Heart left ventricle (tissue), 16 donors: ENCODE results near the gene CCSER1. TPM values are rescaled to one million over a fixed set of nuclear protein-coding genes. Genes with fewer than 3 reads are reported as not detected.

ENCODE experiments used
- ATAC-seq, 4 donors: fragments of 200-7000 bp; cut with Tn5 transposase; one replicate each; pipeline ENCODE4 v1.9.1; 2020 to 2022; ENCODE audit warnings: moderate library complexity in 4 of 4, mild to moderate bottlenecking in 3 of 4, moderate number of reproducible peaks in 1 of 4
- DNase-seq, 5 donors: peaks; one replicate each; pipeline ENCODE4 v3.0.0-alpha.2; 2020
- H3K27ac ChIP-seq, 12 donors: fragments of 200-600 bp; sonication (generic) in 4 of 12; one replicate each; pipeline versions ENCODE4 v1.5.0 to v1.8.0; 2016 to 2022; ENCODE audit warnings: mild to moderate bottlenecking in 2 of 12
- H3K27me3 ChIP-seq, 9 donors: fragments of 200-600 bp; sonication (generic) in 2 of 9; one replicate each; pipeline versions ENCODE4 v1.5.1 to v1.8.0; 2016 to 2022; ENCODE audit warnings: mild to moderate bottlenecking in 3 of 9
- H3K36me3 ChIP-seq, 9 donors: fragments of 200-600 bp; sonication (generic) in 2 of 9; one replicate each; pipeline versions ENCODE4 v1.5.0 to v1.8.0; 2018 to 2022; ENCODE audit warnings: mild to moderate bottlenecking in 2 of 9
- H3K4me1 ChIP-seq, 12 donors: fragments of 200-600 bp; sonication (generic) in 4 of 12; one replicate each; pipeline versions ENCODE4 v1.5.0 to v1.8.0; 2016 to 2022; ENCODE audit warnings: mild to moderate bottlenecking in 3 of 12
- H3K4me3 ChIP-seq, 12 donors: fragments of 200-600 bp; sonication (generic) in 4 of 12; one replicate each; pipeline versions ENCODE4 v1.5.0 to v1.8.0; 2017 to 2022; ENCODE audit warnings: mild to moderate bottlenecking in 9 of 12, moderate library complexity in 4 of 12
- H3K9me3 ChIP-seq, 12 donors: fragments of 200-600 bp; sonication (generic) in 4 of 12; one replicate each; pipeline versions ENCODE4 v1.5.0 to v1.8.0; 2016 to 2022; ENCODE audit warnings: mild to moderate bottlenecking in 1 of 12
- CTCF ChIP-seq, 12 donors: fragments of 200-600 bp; sonication (generic) in 4 of 12; IDR thresholded peaks; one replicate each; pipeline versions ENCODE4 v1.5.0 to v1.8.0; 2018 to 2022; ENCODE audit warnings: antibody characterized with exemption in 12 of 12, mild to moderate bottlenecking in 5 of 12
- POLR2A ChIP-seq, 2 donors: fragments of 450-650 bp; IDR thresholded peaks; one replicate each; pipeline ENCODE4 v1.6.1; 2017; ENCODE audit warnings: antibody characterized with exemption in 2 of 2, mild to moderate bottlenecking in 2 of 2, moderate library complexity in 2 of 2
- WGBS, 4 donors: extraction: QIAGEN DNeasy Blood & Tissue Kit in 2 of 4; methylation state at CpG; one replicate each; pipeline versions ENCODE4 v1.1.5 to v1.1.7; 2013 to 2018; 5-methylcytosine and 5-hydroxymethylcytosine counted together
- intact Hi-C, 10 donors: fragments of 100-400 bp; cut with DNase I; formaldehyde crosslinking; loops; one replicate each; pipeline versions ENCODE4 v1.11.1 to v1.14.2; 2022
- polyA plus RNA-seq, 2 donors: library from polyadenylated mRNA; stranded (reverse); fragments of 200-250 nt; gene quantifications; one replicate each; pipeline ENCODE4 v1.2.3, GENCODE V29; 2013
- total RNA-seq, 9 donors: library from RNA; depleted of rRNA in 2 of 9; stranded (reverse); fragments of >200 nt in 2 of 9; fragmentation: NEBNext Ultra II Directional in 3 of 9; extraction: Animal tissue kit (Norgen Biotek cat#: 25700) in 3 of 9; gene quantifications; one replicate each; pipeline versions ENCODE4 v1.1.0 to v1.2.4, GENCODE V29; 2016 to 2023
- donor health status: ischemic (EF 13 %, LVEDD 7.1; RV severe dilation, severe dysfunction).
- donor health status: healthy with polysubstance abuse.
- donor health status: DM: no; HTN: yes; CAD: no.
- donor health status: DM: no; HTN: no; CAD: no.
- donor health status: ischemic (EF 25% LVEDD 6.9; RV normal size, moderate dysfunction).
- donor health status: ischemic (EF 25% LVEDD 5.7; RV mildly dilated, moderate dysfunction).
- donor health status: healthy.
- donor health status: DM: yes; HTN: yes; CAD: no.
- donor health status: ischemic (EF 35%, LVEDD 5.7; RV mildly dilated, moderate dysfunction).
- donor health status: nonischemic (EF 11% LVEDD 7.7; RV severe dilation, severe dysfunction).
- donor health status: DM: yes; HTN: yes; CAD: no.
- donor health status: PGD.
- donor health status: ischemic (EF 29% LVEDD 5.4; RV normal size, mild dysfunction).
- donor health status: nonischemic (EF 23%, LVEDD 6.1; RV moderate dilation, normal function).

Gene CCSER1
- total and polyA plus RNA-seq, 11 donors: 2.5 to 15.8 (median 12.2) TPM

DNA sequence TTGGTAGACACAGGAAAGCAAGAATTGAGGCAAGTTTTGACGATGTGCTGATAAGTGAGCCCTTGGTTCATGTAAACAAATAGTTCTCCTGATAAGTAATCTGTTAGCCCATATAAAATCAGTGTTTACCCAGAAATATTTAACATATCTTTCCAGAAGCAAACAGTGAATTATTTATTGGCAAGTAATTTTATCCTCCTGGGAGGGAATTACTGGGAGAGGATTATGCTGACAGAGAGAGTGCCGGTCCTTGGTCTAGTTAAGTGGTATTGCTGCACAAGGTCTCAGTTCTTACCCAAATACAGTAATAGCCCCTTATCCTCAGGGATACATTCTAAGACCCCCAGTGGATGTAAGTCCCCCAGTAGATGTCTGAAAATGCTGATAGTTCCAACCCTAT, 315.4 kb downstream of the CCSER1 start:
- ATAC-seq: no peak
- Histone ChIP-seq H3K4me1 (no peaks in the 10 kb centered on the region), H3K9me3 (no peaks in the 10 kb centered on the region), H3K36me3 (no peaks in the 10 kb centered on the region), H3K4me3 (no peak overlapping the region), H3K27me3 (no peaks in the 10 kb centered on the region), H3K27ac (no peak overlapping the region)
- no peak for TF ChIP-seq POLR2A (IDR thresholded peaks at IDR 0.05)
- TF ChIP-seq CTCF (IDR thresholded peaks at IDR 0.05): no peak
- 61 to 75% (median 67%) methylated on average over 2 of the region's 2 CpGs for WGBS, 4 donors
- intact Hi-C loops: no loop called here
- no peak for DNase-seq

- no peak overlapping the region for H3K27ac ChIP-seq
- no peaks in the 10 kb centered on the region for H3K27me3 ChIP-seq
- no peaks in the 10 kb centered on the region for H3K4me1 ChIP-seq
- 87 to 95% (median 89%) methylated on average over 1 of the region's 1 CpG for WGBS, 4 donors
- H3K36me3 ChIP-seq: no peaks in the 10 kb centered on the region
- H3K9me3 ChIP-seq: no peaks in the 10 kb centered on the region
- no peak for ATAC-seq
- TF ChIP-seq POLR2A (IDR thresholded peaks at IDR 0.05): no peak
- no peak for TF ChIP-seq CTCF (IDR thresholded peaks at IDR 0.05)
- DNase-seq: no peak
- no peak overlapping the region for H3K4me3 ChIP-seq
- intact Hi-C loops: no loop called here
These were observed 316.0 kb downstream of the CCSER1 start for GRCh38 chr4:90443231-90443630.

DNA sequence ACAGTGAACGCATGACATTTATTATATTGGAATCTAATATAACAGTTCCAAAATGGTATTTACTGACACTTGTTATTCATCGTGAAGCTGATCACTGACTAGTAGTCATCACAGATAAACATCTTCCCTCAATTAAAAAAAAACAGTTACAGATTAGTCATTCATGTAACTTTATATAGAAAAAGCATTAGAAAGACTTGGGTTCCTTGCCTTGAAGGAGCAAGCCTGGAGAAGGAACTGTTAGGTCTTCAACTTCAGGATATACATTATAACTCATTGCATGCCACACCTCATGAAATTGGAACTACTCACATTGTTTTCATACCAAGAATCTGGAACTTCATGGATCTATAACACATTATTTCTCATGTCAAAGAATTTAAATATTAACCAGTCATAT, 317.7 kb downstream of the CCSER1 start:
- H3K36me3 ChIP-seq: no peaks in the 10 kb centered on the region
- no peak for ATAC-seq
- intact Hi-C loops: no loop called here
- WGBS, 4 donors: 92 to 97% (median 94%) methylated on average over 2 of the region's 2 CpGs
- no peaks in the 10 kb centered on the region for H3K27me3 ChIP-seq
- peaks cover 0 to 3% (median 0%) of the 10 kb centered on the region in 12 donors for H3K9me3 ChIP-seq
- DNase-seq: no peak
- no peaks in the 10 kb centered on the region for H3K4me1 ChIP-seq
- no peak overlapping the region for H3K27ac ChIP-seq
- H3K4me3 ChIP-seq: no peak overlapping the region
- TF ChIP-seq POLR2A (IDR thresholded peaks at IDR 0.05): no peak
- TF ChIP-seq CTCF (IDR thresholded peaks at IDR 0.05): no peak

GRCh38 chr4:90445380-90445779, 318.2 kb downstream of the CCSER1 start:
- Histone ChIP-seq H3K4me3 (no peak overlapping the region), H3K4me1 (no peaks in the 10 kb centered on the region), H3K27me3 (no peaks in the 10 kb centered on the region), H3K27ac (no peak overlapping the region), H3K9me3 (peaks cover 0 to 3% (median 0%) of the 10 kb centered on the region in 12 donors), H3K36me3 (no peaks in the 10 kb centered on the region)
- no peak for TF ChIP-seq CTCF (IDR thresholded peaks at IDR 0.05)
- no peak for TF ChIP-seq POLR2A (IDR thresholded peaks at IDR 0.05)
- DNase-seq (no peak), ATAC-seq (no peak)
- WGBS, 4 donors: 55 to 72% (median 65%) methylated on average over 2 of the region's 2 CpGs
- intact Hi-C loops: no loop called here
